HEK293 (cell line): ENCODE data around the gene DCAF10.

Experiments used
- CTCF ChIP-seq: fragments of 450-650 bp; formaldehyde crosslinking; IDR thresholded peaks from 2 replicates; pipeline ENCODE4 v1.5.1; 2016; ENCODE audit warnings: missing biosample characterization, missing genetic modification characterization
- MYNN ChIP-seq: fragments of 450-650 bp; formaldehyde crosslinking; IDR thresholded peaks from 2 replicates; pipeline ENCODE4 v1.5.1; 2016; ENCODE audit warnings: missing biosample characterization, missing genetic modification characterization, borderline replicate concordance
- ZBTB17 ChIP-seq: fragments of 450-650 bp; formaldehyde crosslinking; IDR thresholded peaks from 2 replicates; pipeline ENCODE4 v1.5.1; 2016; ENCODE audit warnings: missing biosample characterization, missing genetic modification characterization
- ZNF148 ChIP-seq: fragments of 450-650 bp; formaldehyde crosslinking; IDR thresholded peaks from 2 replicates; pipeline ENCODE4 v1.5.0; 2017; ENCODE audit warnings: missing biosample characterization, missing genetic modification characterization, borderline replicate concordance
- ZNF530 ChIP-seq: fragments of 450-650 bp; formaldehyde crosslinking; IDR thresholded peaks from 2 replicates; pipeline ENCODE4 v1.5.1; 2016; ENCODE audit warnings: low read depth, missing biosample characterization, missing genetic modification characterization
- TF ChIP-seq, protein P1 (sequence below): fragments of 450-650 bp; formaldehyde crosslinking; IDR thresholded peaks from 2 replicates; pipeline ENCODE4 v1.5.1; 2016; ENCODE audit warnings: missing biosample characterization, missing genetic modification characterization
- TF ChIP-seq, protein P2 (sequence below): fragments of 450-650 bp; formaldehyde crosslinking; IDR thresholded peaks from 2 replicates; pipeline ENCODE4 v1.5.1; 2017; ENCODE audit warnings: missing biosample characterization, missing genetic modification characterization

DNA sequence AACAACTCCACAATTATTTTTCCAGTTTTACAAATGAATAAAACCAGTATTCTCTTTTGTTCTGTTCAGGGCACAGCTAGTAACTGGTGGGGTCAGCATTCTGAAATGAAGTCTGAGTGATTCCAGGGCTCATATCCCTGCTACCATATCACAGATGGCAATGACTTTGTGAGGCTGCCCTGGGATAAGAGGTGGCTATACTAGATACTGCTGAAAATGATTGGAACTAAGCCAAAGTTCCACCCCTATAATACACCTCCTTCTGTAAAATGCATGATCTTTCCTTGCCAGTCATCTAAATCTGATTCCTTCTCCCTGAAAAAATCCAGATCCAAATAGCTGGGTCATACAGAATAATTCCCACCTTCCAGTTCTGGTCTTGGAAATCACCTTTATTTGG lies 88.9 kb downstream of the DCAF10 start:
- TF ChIP-seq CTCF (tag by site-specific recombination): no peak
- no peak for TF ChIP-seq ZNF148 (tag by site-specific recombination)
- TF ChIP-seq, protein P1, sequence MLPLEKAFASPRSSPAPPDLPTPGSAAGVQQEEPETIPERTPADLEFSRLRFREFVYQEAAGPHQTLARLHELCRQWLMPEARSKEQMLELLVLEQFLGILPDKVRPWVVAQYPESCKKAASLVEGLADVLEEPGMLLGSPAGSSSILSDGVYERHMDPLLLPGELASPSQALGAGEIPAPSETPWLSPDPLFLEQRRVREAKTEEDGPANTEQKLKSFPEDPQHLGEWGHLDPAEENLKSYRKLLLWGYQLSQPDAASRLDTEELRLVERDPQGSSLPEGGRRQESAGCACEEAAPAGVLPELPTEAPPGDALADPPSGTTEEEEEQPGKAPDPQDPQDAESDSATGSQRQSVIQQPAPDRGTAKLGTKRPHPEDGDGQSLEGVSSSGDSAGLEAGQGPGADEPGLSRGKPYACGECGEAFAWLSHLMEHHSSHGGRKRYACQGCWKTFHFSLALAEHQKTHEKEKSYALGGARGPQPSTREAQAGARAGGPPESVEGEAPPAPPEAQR (tag by site-specific recombination): no peak
- TF ChIP-seq ZNF530 (tag by site-specific recombination): no peak
- TF ChIP-seq MYNN: no peak
- no peak for TF ChIP-seq ZBTB17 (tag by site-specific recombination)
- TF ChIP-seq, protein P2, sequence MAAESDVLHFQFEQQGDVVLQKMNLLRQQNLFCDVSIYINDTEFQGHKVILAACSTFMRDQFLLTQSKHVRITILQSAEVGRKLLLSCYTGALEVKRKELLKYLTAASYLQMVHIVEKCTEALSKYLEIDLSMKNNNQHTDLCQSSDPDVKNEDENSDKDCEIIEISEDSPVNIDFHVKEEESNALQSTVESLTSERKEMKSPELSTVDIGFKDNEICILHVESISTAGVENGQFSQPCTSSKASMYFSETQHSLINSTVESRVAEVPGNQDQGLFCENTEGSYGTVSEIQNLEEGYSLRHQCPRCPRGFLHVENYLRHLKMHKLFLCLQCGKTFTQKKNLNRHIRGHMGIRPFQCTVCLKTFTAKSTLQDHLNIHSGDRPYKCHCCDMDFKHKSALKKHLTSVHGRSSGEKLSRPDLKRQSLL: no peak
